ENCODE data around the gene SLC38A11. TPM values are rescaled to one million over a fixed set of nuclear protein-coding genes. Genes with fewer than 3 reads are reported as not detected.

The SLC38A11 gene
- total RNA-seq, 1 experiment from 2014 or later: 0.46 TPM

DNA sequence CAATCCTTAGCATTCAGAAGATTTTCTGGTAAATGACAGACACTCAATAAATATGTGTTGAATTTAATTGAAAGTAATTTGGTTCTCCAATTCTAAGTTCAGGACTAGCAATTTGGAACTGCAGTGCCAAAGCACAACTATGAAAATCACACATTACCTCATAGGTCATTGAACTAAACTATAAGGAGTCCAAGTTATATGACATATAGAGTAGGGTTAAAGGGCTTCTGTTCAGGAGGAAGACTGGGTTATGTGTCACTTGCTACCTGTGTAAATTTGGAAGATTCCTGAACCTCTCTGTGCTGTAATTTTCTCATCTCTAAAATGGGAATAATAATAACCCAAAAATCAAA lies 85.9 kb downstream of the SLC38A11 start:
- intact Hi-C loops (cut with micrococcal nuclease; ENCODE audit: unreplicated experiment): no loop called here
- no peaks in the 10 kb centered on the region for H3K36me3 ChIP-seq (ENCODE audit: control insufficient read depth, insufficient read depth, low read length)
- no peak overlapping the region for H3K4me3 ChIP-seq (ENCODE audit: low read depth in 2 of 2, low read length in 2 of 2)
- H3K27ac ChIP-seq (ENCODE audit: low read length): no peak overlapping the region
- DNase-seq (ENCODE audit: low read depth, low spot score) (no peak), ATAC-seq (no peak)
- POLR2A ChIA-PET: no interaction called here
- no peaks in the 10 kb centered on the region for H3K27me3 ChIP-seq (ENCODE audit: control insufficient read depth, insufficient read depth, low read length)
- BruUV-seq (replicated peaks): no TSS peak
- no peaks in the 10 kb centered on the region for H3K9me3 ChIP-seq (ENCODE audit: control insufficient read depth, insufficient read depth, low read depth, low read length)
- CTCF ChIA-PET: no interaction called here
- TF ChIP-seq, protein P1, sequence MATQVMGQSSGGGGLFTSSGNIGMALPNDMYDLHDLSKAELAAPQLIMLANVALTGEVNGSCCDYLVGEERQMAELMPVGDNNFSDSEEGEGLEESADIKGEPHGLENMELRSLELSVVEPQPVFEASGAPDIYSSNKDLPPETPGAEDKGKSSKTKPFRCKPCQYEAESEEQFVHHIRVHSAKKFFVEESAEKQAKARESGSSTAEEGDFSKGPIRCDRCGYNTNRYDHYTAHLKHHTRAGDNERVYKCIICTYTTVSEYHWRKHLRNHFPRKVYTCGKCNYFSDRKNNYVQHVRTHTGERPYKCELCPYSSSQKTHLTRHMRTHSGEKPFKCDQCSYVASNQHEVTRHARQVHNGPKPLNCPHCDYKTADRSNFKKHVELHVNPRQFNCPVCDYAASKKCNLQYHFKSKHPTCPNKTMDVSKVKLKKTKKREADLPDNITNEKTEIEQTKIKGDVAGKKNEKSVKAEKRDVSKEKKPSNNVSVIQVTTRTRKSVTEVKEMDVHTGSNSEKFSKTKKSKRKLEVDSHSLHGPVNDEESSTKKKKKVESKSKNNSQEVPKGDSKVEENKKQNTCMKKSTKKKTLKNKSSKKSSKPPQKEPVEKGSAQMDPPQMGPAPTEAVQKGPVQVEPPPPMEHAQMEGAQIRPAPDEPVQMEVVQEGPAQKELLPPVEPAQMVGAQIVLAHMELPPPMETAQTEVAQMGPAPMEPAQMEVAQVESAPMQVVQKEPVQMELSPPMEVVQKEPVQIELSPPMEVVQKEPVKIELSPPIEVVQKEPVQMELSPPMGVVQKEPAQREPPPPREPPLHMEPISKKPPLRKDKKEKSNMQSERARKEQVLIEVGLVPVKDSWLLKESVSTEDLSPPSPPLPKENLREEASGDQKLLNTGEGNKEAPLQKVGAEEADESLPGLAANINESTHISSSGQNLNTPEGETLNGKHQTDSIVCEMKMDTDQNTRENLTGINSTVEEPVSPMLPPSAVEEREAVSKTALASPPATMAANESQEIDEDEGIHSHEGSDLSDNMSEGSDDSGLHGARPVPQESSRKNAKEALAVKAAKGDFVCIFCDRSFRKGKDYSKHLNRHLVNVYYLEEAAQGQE (IDR thresholded peaks at IDR 0.05; ENCODE audit: insufficient read depth in 1 of 2, low read depth in 2 of 2, low read length in 1 of 2): no peak
- no peak for TF ChIP-seq TCF7L2 (IDR thresholded peaks at IDR 0.05; ENCODE audit: low read depth, low read length)
- H3K4me1 ChIP-seq (ENCODE audit: control insufficient read depth, insufficient read depth, low read length): no peaks in the 10 kb centered on the region
- in situ Hi-C loops (cut with HindIII; ENCODE audit: low pct_unique_long_range_greater_than_20kb, low sequenced_read_pairs): no loop called here

DNA sequence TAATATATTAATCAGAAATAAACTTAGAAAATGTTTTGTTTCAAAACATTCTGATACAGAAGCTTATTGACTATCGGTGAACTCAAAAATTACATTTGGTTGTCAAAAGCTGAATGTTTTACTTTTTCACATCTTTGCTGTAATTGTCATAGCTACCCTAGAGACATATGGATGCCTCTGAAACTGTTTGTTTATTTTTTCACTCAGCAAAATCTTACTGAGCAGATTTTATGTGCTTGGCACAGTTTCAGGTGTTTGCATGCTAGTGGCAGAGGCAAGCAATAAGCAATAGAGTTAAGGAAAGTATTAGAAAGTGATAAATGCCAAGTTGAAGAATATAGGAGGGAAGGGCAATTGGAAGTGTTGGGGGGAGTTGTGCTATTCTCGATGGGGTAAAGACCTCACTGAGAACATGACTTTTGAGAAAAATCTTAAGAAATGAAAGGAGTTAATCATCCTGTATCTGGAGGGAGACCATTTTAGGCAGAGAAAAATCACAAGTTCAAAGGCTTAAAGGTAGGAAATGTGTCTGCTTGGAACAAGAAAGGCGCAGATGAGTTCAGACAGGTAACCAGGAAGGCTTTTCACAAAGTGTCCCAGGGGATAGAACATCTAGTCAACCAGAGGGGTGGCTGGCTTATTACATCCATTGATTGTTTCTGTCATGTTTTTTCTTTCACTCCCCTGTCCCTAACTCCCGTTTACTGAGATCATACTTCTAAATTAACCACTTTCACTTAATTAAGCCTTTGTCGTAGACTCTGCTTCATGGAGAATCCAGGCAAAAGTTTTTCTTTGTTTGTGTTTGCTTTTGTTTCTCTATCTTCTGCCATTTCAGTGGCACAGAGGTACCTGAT lies 86.5 kb downstream of the SLC38A11 start:
- intact Hi-C loops (cut with micrococcal nuclease; ENCODE audit: unreplicated experiment) (no loop called here), in situ Hi-C loops (cut with HindIII; ENCODE audit: low pct_unique_long_range_greater_than_20kb, low sequenced_read_pairs) (no loop called here)
- Histone ChIP-seq H3K27me3 (ENCODE audit: control insufficient read depth, insufficient read depth, low read length) (no peaks in the 10 kb centered on the region), H3K9me3 (ENCODE audit: control insufficient read depth, insufficient read depth, low read depth, low read length) (no peaks in the 10 kb centered on the region), H3K27ac (ENCODE audit: low read length) (no peak overlapping the region), H3K4me3 (ENCODE audit: low read depth in 2 of 2, low read length in 2 of 2) (no peak overlapping the region), H3K36me3 (ENCODE audit: control insufficient read depth, insufficient read depth, low read length) (no peaks in the 10 kb centered on the region), H3K4me1 (ENCODE audit: control insufficient read depth, insufficient read depth, low read length) (no peaks in the 10 kb centered on the region)
- TF ChIP-seq SIN3A (IDR thresholded peaks at IDR 0.05; ENCODE audit: borderline replicate concordance, insufficient read depth, low read depth, low read length): no peak
- TF ChIP-seq TCF7L2 (IDR thresholded peaks at IDR 0.05; ENCODE audit: low read depth, low read length): no peak
- no peak for TF ChIP-seq POLR2AphosphoS5 (IDR thresholded peaks at IDR 0.05; ENCODE audit: low read depth, low read length)
- TF ChIP-seq, protein P2, sequence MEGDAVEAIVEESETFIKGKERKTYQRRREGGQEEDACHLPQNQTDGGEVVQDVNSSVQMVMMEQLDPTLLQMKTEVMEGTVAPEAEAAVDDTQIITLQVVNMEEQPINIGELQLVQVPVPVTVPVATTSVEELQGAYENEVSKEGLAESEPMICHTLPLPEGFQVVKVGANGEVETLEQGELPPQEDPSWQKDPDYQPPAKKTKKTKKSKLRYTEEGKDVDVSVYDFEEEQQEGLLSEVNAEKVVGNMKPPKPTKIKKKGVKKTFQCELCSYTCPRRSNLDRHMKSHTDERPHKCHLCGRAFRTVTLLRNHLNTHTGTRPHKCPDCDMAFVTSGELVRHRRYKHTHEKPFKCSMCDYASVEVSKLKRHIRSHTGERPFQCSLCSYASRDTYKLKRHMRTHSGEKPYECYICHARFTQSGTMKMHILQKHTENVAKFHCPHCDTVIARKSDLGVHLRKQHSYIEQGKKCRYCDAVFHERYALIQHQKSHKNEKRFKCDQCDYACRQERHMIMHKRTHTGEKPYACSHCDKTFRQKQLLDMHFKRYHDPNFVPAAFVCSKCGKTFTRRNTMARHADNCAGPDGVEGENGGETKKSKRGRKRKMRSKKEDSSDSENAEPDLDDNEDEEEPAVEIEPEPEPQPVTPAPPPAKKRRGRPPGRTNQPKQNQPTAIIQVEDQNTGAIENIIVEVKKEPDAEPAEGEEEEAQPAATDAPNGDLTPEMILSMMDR (IDR thresholded peaks at IDR 0.05): no peak
- TF ChIP-seq, protein P1 (IDR thresholded peaks at IDR 0.05; ENCODE audit: insufficient read depth in 1 of 2, low read depth in 2 of 2, low read length in 1 of 2): no peak
- BruUV-seq (replicated peaks): no TSS peak
- ChIA-PET CTCF (no interaction called here), POLR2A (no interaction called here)
- no peak for ATAC-seq
- DNase-seq (ENCODE audit: low read depth, low spot score): no peak
